CD1c-positive myeloid dendritic cell (primary cell): ENCODE data around the gene SATB2.
A peak's percentile ranks its signal among the peaks of the same experiment; 100 is the strongest.

Experiments
- DNase-seq: peaks from one replicate; pipeline ENCODE4 v3.0.0-alpha.2; 2016; ENCODE audit errors: extremely low spot score

SATB2 gene

GRCh38 chr2:199405241-199405640 is 52.5 kb downstream of the SATB2 start:
- peak; percentile 8 for DNase-seq

DNA sequence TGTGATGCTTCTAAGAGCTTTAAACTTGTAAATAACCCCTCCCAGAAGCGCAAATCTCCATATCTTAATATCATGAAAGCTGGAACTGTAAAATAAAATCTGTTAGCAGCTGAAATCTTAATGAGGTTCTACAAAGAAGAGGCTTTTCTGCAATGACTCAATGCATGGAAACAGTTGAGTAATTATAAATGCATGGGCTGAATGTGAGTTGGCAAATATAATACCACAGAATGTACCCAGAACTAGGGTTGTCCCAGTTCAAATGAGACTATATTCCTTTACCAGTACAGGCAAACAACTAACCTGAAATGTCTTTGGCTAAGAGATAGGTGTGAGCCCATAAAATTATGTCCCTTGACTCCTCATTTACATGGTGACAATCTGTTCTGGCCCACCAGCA is 52.9 kb downstream of the SATB2 start:
- no peak for DNase-seq

DNA sequence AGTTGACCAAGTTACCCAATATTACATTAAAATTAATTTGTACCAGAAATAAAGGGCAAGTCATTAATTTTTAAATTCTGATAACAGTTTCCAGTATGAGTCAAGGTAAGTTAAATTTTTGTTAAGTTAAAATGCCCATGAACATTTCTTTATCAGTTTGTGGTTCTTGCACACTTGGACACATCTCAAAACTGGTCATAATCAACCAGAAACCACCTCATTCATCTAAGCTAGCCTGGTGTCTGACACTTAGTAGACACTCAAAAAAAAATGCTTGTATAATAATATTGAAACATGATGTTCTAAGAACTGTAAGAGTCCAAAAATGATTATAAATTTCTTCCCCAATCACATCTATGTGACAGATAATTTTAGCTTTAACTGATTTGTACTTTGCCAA is 62.4 kb downstream of the SATB2 start:
- DNase-seq = no peak

- no peak for DNase-seq
These were observed 65.4 kb downstream of the SATB2 start for GRCh38 chr2:199392363-199392762.

GRCh38 chr2:199388728-199389268 is 68.9 kb downstream of the SATB2 start:
- no peak for DNase-seq

DNA sequence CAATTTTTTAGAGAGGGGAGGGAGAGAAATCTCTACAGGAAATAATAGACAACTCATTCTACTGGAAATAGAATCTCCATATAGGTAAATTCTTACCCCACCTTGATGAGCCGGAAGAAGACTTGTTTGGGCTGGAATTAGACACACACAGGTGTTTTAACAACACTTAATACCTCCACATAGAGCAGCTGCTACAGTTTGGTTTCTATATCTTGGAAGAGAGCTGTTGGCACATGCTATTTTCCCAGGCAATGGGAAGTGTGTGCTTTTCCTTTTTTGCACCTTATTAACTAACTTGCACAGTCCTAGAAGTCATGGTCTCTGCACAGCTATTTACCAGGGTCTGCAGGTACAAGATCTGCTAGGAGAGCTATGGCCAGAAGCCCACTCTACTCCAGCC is 73.7 kb downstream of the SATB2 start:
- DNase-seq = no peak

DNA sequence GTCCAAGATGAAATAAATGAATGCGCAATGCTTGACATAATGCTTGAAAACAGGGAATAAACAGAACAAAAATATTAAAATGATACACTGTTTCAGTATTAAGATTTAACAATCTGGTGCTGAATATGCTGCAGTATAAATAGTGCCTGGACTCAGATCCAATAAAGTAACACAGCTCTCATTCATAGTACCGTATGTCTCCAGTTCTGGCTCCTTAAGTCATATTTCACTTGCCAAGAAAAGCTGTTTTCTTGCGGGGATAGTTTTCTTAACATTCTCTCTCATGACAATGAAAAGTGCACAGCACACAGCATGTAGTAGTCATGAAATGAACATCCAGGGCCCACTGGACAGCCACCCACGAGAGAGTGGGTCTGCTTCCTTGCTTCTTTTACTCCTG is 74.7 kb downstream of the SATB2 start:
- no peak for DNase-seq

- no peak for DNase-seq
These were observed 75.6 kb downstream of the SATB2 start for GRCh38 chr2:199382091-199382490.

- DNase-seq = no peak
These were observed 76.2 kb downstream of the SATB2 start for GRCh38 chr2:199381531-199381930.

- no peak for DNase-seq
These were observed 78.6 kb downstream of the SATB2 start for GRCh38 chr2:199378948-199379650.

DNA sequence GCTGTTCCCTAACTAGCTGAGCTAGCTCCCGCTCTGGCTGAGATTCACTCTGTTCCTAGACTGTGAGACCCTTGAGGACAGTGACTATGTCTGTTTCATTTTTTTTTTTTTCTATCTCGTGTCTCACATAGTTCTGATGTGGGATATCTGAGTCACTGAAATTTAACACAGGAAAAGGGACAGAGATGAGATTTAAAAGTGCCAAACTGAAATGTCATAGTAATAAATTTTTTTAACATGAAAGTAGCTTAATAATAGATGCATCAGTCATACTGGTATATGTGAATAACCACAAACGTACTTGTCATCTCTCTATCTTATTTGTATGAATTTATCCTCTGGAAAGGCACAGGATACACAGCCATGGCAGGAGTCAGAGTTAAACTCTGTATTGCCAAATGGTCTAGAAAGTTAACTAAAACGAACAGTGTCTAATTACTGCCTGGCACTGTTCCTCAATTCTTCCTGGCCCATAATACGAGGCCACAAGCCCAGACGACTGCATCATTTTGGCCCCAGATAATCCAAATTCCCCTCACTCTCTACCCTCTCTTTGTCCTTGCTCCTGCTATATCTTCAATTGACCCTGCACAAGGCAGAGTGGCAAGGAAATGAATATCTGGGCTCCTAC is 87.5 kb downstream of the SATB2 start:
- DNase-seq = no peak

DNA sequence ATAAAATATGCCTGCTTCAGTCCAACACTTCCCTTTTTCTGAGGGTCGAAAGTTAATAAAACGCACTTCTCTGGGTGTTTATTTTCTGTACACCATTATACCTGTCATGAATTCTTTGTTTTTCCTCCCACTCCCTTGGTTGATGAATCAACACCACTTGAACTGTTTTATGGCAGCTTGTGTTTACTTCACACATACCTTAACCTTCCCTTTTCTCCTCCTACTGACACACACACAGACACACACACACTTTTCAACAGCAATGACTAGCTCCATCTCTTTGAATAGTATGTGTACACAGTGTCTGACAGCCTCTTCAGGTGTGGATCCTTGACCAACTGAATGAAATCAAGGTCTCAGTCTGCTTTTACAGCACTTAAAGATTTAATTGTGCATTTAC is 91.3 kb downstream of the SATB2 start:
- DNase-seq = no peak

GRCh38 chr2:199364153-199364552 is 93.6 kb downstream of the SATB2 start:
- no peak for DNase-seq

- DNase-seq = no peak
These were observed 101.3 kb downstream of the SATB2 start for GRCh38 chr2:199356412-199356811.

- DNase-seq = no peak
These were observed 108.9 kb downstream of the SATB2 start for GRCh38 chr2:199348871-199349270.

DNA sequence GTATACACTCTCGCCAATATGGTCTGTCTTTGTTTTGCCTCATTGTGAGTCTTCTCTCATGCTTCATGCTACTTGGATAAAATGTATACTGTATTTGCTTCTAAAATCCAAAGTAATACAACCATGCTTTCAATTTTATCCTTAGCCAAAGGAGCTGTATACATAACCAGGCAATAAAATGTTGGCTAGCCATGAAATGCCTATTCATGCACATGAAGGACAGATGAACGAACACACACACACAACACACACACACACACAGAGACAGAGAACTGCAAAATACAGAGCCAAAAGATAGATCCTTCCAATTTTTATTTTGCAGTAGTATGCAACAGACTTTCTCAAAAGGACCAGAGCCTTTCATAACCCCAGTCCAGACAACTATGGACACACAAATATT is 113.7 kb downstream of the SATB2 start:
- no peak for DNase-seq

DNA sequence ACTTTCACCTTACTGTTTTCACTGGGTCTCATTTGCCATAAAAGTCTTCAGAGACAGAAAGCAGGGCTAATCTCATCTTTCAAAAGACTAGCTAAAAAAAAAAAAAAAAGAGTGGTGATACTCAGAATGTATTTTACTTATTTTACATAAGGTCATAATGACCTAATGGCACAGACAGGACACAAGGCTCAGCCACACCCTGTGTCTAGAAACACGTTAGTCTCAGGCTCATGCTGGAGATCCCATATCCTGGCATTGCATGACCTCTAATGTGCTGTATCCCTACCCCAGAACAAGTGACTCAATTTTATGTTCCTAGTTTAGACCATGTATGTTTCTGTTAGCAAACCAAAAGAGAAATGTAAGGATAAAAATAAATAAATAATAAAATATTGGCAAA is 115.4 kb downstream of the SATB2 start:
- DNase-seq = no peak

DNA sequence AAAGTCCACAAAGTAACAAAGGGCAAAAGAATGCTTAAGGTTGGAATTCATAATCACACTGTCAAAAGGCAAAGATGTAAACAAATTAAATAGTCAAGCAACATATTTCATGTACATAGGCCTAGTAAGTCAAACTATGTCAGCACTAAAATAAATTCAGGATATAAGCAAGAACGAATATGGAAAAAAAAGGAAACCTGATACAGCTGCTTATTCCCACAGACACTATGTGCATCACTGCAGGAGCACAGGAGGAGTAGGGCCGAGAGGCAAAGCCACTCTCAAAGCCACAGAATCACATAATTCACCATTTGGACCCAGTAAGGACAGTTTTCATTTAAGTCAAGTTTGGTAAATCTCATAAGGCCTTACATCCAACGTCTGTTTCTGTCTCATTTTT is 116.6 kb downstream of the SATB2 start:
- DNase-seq = no peak

DNA sequence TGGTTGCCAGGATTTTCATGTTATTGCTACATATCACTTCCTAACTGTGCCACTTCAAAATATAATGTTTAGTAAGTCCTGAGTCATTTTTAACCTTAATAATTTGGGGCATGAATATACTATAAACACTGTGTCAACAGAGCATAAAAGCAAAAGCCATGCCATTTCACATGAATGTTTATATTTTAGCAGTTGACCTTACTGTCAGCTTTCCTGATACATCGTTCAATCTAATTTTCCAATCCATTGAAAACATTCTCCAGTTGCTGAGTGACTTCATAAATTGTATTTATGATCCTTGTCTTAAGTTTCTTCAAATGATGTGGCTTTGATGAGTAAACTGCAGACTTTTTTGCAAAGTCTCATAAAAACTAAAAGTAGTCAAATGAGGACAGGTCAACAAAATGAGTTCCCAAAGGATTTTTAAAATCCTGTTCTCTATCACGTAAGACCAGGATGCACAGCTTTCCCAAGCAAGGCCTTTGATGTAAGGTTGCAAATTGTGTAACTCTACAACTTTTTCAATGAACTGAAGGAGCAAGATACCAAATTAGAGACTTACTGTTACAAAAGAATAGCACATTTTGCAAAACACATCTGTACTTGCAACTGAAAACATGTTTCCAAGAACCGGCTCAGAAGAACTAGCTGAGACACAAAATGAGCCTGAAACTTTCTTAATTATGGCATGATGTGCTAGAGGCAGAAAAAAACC is 117.7 kb downstream of the SATB2 start:
- DNase-seq = no peak

DNA sequence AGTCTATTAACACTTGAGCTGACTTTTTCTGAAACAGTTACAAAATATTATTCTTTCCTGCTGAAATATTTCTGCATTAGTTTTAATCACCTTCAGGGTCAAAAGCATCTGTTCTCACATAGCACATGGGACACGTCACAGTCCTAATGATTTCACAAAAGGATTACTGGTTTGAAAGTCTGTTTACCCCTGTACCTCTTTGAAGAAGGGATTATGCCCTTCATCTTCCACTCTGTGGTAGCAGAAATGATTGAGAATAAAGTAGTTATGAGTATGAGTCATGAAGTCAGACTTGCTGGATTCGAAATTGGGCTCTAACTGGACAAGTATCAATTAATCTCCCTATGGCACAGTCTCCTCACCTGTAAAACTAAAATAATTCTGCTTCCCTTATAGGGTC is 121.2 kb downstream of the SATB2 start:
- no peak for DNase-seq

GRCh38 chr2:199335502-199335901 is 122.2 kb downstream of the SATB2 start:
- DNase-seq = no peak

DNA sequence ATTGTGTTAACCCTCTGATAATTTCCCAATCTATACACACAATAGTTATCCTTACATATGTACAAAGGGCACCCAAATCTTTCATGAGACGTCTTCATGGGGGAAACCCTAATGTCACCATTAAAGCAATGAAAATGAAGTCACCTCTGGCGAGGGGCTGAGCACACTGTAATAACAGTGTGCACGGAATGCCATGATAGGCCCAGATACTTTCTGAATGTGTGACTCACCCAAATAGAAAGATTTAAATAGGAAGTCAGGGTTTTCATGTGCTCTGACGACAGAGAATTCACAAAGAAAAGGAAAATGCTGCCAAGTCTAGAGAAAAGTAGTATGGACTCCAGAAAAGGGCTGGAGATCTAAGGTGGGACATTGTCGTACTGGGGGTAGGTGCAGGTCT is 128.3 kb downstream of the SATB2 start:
- DNase-seq = no peak

GRCh38 chr2:199329031-199329430 is 128.7 kb downstream of the SATB2 start:
- DNase-seq = no peak
